ENCODE measurements around the gene RAPGEF5.

Gene RAPGEF5

DNA sequence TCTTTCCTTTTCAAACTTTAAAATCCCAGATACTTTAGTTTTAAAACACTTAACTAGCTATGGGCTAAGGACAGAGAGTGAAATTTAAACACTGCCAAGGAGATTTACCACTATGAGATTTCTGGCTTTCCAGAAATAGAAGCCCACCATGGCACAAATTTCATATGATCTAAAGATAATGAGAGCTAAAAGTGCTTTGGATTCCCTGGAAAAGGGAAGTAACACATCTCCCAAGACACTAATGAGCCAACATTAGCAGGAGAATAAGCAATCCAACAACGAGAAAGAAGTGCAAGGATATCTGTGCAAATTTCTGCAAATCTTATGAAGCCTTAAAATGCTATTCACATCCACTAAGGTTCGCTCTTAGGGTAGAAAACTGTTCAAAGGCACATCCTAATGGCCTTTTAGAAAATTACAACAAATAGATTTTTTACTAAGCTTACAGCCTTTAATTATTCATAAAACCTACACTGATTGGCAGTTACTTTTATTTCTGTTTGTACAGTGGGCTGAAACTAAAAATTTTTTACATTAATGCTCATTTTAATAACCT is 100.3 kb downstream of the RAPGEF5 start:
- DNase-seq (ENCODE audit: low read depth in 2 of 2): no peak

DNA sequence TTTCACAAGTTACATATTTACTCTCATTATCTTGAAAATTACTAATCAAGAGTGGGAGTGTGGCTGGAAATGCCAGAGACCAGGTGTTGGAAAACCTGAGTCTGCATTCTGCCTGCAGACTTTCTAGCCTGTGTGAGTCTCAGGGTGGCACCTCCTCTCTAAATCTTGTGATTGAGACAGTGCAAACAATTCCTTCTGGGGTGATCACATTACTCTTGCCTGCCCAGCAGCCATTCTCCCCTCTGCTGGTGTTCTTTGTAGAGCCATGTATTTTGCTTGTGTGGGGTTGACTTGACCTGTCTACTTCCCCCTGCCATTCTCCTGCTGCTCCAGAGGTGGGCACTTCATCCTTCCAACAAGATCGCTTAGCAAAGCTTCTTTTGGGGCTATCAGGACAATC is 101.1 kb downstream of the RAPGEF5 start:
- DNase-seq (ENCODE audit: low read depth in 2 of 2): no peak

DNA sequence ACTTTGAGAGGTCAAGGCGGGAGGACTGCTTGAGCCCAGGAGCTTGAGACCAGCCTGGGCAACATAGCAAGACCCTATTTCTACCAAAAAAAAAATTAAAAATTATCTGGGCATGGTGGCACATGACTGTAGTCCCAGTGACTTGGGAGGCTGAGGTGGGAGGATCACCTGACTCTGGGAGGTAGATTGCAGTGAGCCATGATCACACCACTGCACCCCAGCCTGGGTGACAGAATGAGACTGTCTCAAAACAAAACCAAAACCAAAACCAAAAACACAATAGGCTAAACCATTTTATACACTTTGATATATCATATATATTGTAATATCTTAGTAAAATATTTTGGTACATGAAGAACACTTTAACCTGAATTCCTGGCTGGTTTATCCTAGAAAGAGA is 101.6 kb downstream of the RAPGEF5 start:
- DNase-seq (ENCODE audit: low read depth in 2 of 2): no peak

DNA sequence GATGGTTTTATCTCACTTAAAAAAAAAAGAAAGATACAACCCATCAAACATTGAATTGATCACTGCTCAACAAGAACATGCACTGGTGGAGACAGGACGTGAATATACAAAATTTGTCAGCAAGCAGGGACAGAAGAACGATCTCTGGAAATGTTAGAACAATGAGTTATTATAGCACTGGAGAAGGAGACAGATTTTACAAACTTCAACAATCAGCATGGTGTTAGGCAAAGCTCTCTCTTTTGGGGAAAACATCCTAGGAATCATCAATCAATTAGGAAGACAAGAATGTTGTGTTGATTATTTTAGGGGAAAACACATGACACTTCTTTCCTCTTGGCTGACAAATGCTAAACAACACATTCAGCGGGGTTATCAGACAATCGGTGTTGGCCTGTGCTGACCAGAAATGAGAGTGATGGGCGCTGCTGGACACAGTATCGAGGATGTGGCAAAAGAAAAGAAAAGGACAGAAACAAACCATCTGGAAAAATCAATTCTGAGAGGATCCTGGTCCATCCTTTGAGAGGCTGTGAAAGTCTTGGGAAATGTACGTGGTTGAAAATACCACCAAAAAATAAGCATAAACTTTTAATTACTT is 103.9 kb downstream of the RAPGEF5 start:
- DNase-seq (ENCODE audit: low read depth in 2 of 2): no peak

DNA sequence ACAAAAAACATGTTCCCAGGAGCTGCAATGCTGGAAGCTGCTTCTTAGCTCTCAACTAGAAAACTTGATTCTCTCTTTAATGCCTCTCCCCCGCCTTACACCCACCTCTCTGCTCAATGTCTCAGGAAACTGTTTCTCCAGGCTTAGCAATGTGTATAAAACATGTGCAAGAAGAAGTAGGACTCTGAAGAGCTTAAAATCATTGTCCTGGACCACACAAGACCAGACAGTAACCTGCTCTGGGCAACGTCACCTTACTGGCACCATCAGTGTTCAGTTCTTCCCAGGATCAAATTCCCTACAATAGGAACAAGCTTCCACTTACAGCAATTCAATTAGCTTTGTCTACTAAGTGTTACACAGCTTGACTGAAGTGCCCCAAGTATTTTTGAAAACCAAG is 104.9 kb downstream of the RAPGEF5 start:
- DNase-seq (ENCODE audit: low read depth in 2 of 2): no peak

DNA sequence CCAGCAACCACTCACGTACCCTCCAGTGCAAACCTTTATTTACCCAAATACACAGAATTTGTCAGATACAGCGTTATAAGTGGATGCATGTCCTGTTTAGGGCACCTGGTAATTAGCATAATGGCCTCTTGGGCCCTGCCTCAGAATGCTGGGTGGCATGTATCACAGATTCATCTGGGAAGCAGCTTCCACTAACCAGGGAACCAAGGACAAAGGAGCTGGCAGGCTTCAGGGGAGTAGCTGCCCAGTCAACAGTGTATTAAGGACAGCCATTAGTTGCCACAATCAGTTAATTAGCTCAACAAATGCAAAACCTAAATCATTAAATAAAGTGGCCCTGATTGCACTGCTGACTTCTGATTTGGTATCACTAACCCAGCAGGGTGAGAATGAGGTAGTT is 105.7 kb downstream of the RAPGEF5 start:
- DNase-seq (ENCODE audit: low read depth in 2 of 2): no peak

DNA sequence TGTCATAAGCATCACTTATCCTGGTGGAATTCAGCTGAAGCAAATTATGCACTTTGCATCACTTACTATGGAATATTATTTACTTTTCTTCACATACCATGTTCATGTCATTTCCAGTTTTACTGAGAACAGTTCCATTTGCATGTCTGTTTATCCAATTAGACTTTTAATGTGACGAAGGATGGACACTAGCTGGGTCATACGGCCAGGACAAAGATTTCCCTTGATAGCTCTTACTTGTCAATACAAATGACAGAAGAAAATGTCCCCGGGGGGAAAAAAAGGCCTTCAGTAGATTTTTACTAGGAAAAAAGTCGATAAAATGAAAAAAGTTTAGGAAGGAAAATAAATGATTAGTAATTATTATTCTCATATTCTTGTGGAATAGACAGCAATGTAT is 106.6 kb downstream of the RAPGEF5 start:
- DNase-seq (ENCODE audit: low read depth in 2 of 2): no peak

DNA sequence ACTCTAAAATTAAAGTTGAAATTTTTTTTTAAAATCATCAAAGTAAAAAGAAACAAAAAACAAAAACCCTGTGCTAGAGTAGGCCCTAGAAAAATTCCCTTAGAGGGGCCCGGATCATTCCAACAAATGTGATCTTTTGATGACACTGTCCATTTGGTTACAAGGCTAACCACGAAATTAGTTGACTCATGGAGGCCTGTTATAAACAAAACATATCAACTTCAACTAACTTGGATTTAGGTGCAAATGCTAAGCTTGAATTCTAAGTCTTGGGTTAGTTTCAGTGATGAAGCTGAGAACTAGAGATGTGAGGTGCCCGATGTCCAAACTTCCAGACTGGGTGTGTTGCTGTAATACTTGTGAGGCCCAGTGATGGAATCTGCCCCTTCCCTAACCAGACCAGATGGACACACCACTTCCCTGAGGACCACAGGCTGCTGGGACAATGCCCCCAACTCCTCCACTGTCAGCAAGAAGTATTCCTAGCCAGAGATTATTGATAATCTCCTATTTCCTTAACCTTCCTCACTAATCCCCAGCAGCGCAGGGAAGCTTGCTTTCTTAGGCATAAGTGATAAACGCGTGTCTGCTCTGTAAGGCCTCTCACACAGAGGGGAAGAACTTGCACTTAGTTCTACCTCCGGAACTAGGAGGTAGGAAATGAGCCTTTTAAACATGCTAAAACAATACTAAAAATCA is 108.7 kb downstream of the RAPGEF5 start:
- no peak for DNase-seq (ENCODE audit: low read depth in 2 of 2)

DNA sequence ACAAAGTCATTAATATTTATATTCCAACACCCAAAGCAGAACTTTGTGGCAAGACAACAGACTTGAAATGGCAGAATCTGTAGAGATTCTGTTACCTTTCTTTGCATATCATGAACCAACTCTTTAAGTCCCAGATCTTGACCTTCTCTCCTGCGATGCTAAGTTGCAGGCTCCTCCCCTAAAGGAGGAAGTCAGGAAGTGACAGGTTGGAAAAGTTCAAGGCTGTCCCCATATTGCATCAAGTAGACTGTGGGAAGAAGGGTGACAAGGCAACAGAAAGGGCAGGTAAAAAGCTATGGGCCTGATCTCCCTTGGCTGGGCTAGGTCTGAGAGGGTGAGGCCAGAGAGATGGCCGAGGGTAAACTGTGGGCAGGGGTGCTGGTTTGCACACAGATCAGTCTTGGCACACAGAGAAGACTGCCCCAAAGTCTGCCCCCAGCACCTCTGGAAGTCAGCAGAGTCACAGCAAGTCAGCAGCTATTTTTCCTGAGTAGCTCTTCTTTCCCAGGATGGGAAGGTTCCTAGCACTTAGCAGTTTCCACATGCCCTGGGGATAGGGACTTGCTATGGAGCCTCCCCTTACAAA is 115.1 kb downstream of the RAPGEF5 start:
- no peak for DNase-seq (ENCODE audit: low read depth in 2 of 2)

DNA sequence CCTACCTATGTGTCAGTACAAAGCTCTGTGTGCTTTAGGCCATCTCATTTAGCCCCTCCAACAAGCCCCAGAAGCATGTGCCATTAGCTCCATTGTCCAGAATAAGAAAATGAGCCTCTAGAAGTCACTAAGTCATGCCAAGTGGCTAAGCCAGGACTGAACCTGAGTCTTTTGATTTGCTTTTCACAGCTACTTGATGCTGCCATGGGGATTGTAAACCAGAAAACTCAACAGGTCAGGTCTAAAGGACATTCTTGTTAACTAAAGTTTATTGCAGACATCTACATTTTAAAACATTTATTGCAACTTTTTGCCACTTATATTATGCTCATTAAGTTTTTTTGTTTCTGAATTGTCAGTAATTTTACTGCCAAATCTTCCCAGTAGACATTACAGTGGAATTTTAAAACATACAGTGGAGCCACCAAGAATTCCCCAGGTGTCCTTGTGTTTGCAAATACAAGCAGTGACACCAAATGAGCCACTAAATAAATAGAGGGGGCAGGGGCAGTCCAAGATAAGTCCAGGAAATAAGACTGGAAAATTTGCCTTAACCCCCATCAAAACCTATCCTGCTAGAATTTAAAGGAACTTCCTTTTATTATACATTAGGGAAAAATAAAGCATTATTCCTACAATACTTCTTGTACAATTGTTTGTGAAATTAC is 115.9 kb downstream of the RAPGEF5 start:
- no peak for DNase-seq (ENCODE audit: low read depth in 2 of 2)

DNA sequence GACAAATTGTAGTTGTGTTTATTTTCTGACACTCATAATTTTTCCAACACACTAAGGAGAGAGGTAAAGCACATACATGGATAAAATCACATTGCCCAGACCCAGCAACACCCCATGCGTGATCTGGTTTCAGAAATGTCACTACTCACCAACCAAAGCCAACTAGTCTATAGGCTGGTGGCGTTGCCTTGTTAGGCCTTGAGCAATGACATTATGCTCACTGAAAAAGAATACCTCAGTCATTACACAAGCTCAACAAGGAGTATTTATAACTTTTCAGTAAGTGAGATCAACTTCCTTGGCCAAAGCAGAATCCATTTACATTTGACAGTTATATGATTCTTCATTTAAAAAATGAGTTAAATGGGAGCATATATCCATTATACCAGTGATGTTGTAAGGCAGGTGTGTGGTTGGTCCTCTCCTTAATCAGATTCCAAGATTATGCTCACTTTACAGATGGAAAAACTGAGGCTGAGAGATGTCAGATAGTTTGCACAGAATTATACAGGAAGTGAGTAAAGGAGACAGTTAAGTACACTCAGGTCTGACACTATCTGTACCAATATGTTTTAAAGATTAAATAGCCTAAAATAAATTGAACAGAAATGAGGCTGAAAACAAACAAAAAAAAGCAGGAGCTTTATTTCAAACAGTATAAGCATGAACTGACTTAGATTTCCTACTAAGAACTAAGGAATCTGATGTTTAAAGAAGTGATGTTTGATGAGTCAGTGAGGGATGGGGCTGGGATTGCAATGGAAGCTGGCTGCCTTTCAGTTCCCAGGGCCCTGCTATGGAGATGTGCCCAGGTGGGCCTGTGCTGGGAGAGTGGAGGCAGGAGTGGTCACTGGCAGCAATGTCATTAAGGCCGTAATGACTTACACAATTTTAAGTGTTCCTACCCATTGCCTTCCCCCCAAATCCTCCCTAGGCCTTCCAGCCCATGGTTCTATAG is 118.3 kb downstream of the RAPGEF5 start:
- no peak for DNase-seq (ENCODE audit: low read depth in 2 of 2)

DNA sequence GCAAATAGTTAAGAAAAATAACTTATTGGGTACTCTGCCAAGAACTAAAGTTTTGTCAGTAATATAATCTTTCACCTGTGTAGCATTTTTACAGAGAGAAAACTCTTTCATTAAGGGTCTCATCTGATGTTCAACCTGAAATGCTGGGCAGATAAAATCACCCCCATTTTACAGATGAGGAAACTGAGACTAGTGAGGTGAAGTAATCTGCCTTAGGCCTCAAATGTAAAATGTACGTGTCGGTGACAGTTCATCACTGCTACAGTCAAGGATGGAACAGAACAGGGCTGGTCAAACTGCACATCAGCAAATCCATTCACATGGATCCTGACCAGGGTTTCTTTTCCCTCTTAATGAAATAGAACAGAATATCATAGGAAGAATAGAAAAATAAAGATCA is 121.8 kb downstream of the RAPGEF5 start:
- DNase-seq (ENCODE audit: low read depth in 2 of 2): no peak

DNA sequence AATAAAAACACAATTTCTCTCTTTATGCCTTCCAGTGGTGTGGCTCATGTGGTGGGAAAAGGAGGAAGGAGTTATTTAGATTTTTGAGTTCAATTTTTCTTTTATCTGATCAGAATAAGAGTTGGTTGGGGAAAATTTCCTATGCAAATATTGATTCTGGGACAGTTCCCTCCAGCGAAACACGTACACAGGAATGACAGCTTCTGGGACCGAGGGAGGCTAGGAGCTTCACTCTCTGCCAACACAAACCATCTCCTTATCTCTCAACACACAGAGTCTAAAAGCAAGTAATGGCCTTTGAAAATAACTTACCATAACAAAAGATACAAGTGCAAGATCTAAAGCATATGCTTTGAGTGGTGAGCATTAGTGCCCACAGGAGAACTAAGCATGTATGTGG is 122.7 kb downstream of the RAPGEF5 start:
- DNase-seq (ENCODE audit: low read depth in 2 of 2): no peak

DNA sequence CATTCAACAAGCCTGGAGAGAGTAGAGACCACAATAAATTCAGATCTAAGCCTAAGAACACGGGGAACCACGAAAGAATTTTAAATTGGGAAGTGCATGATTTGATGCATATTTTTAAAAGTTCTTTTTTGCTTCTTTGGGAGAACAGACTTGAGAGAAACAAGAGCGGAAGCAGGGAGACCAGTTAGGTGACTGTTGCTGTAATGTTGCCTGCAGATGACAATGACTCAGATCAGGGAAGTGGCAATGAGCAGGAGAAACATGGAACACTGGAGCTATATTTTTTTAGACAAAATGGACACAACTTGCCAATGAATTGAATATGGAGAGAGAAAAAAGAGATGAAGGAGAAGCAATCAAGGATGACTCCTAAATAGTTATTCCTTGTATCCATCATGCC is 125.1 kb downstream of the RAPGEF5 start:
- no peak for DNase-seq (ENCODE audit: low read depth in 2 of 2)

DNA sequence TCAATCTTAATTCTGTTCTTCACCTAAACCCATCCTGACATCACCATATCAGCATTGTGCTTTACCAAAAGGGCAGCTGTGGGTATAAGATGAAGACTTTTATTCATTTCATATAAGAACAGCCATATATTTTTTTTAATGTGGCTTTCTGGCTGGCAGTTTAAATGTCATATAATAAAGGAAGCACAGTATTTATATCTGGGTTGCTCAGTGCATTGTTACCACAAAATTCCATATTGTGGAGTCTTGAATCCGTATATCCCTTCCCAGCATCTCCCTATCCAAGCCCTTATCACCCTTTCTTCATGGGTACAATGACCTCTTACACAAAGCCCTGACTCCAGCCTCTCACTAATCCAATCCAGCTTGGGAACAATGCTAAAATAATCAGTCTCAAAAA is 125.8 kb downstream of the RAPGEF5 start:
- DNase-seq (ENCODE audit: low read depth in 2 of 2): no peak

DNA sequence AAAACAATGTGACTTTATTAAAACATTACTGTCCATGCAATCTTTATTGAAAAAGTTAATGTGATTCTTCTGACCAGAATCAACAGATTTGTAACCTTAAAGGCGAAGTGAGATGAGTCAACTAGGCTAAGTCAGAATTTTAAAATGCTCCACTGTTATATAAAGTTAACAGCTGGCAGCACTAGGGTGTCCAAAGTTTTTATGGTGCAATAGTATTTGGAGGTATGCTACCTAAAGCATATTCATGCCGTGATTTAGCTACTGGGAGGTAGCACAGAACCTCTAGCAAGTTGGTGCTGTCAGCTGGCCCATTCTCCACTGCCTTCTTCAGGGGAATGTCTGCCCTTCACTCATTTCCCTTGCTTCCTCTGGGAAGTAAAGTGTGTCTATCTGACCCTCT is 126.7 kb downstream of the RAPGEF5 start:
- no peak for DNase-seq (ENCODE audit: low read depth in 2 of 2)

DNA sequence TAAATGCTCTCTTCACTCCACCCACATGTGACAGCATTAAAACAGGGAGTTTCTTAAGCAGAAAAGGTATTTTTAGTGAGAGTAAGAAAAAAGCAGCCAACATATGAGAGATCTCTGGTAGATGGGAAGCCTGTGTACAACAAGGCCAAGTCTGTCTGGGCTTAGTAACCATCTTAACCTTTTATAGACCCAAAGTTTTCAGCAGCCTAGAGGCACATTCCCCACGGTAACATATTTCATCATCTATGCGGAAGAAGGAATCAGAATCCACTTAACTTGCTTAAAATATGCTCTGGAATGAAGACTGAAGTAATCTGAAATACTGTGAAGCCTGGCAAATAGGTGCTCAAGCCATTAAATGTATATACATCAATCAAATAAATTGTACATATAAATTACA is 127.8 kb downstream of the RAPGEF5 start:
- DNase-seq (ENCODE audit: low read depth in 2 of 2): no peak

DNA sequence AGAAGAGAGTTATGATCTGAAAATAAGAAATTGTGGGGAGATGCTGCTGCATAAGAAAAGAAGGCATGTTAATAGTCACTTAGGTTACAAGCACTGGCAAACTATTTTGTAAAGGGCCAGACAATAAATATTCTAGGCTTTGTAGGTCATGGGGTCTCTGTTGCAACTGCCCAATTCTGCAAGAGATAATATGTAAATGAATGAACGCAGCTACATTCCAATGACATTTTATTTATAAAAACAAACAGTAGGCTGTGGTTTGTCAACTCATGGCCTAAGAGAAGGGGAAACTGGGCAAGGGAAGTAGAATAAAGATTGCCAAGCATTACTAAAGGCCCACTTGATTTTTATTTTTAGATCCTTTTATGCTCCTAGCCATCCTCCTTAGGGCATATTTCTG is 133.1 kb downstream of the RAPGEF5 start:
- DNase-seq (ENCODE audit: low read depth in 2 of 2): no peak

DNA sequence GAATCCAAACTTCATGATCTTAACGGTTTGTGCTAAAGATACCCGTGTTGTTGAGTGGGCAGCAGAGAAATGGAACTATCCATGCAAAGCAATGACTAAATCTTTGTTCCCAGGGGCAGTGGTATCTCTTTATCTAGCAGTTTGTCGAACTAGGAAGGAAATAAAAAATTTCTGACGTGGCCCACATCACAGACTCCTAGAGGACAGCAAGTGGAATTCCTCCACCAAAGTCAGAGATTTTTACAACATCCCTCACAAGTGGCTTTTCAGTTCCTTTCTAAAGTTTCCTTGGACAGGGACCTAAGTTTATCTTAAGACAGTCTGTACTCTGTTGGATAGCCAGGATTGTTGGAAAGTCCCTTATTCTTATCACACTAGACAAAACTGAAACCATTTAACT is 136.0 kb downstream of the RAPGEF5 start:
- DNase-seq (ENCODE audit: low read depth in 2 of 2): no peak

DNA sequence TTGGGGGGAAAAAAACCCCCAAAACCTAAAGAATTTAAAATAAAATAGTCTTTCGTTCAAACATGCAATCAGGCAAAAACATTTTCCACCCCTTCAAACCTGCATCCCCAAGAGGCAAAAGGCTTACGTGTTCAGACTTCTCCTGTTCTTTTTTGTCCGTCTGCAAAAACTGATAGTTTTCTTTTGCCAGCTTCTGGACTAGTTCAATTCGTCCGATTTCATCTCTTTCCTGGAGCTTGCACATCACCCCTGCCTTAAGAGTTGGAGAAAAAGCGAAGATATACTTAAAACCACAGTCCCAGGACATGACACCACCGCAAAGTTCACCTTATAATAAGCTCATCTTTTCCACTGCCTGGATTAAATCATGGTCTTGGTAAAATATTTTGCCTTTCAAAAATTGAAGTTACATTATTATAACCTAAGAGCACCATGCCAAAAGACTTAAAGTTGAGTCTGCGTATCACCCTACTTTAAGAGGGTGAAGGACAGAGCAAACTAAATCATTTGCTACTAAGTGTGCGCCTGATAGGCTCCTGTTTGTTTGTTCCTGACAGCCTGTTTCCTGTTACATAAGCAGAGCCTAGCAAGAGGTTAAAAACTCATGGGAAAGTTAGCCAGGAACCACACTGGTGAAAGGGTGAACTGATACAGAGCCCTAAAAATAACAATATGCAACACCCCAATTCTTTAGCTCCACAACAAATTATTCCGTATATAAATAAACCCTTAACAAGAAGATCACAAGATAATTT is 137.0 kb downstream of the RAPGEF5 start:
- no peak for DNase-seq (ENCODE audit: low read depth in 2 of 2)

DNA sequence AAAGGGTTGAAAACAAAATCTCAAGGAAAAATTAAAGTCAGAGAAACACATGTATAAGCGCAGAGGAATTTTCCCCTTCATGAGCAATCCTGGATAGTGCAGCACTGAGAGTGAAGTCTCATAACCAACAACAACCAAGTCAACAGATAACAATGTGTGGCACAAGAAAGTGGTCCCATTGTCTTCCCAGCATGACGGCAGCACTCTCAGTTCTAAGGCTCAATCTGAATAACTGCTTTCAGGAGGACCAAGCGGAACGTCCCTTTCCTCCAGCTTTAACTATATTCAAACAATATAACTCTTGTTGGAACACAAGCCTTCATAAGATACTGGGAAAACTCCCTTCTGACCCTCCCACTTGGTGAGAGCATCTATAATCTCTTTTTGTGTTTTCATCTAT is 137.9 kb downstream of the RAPGEF5 start:
- no peak for DNase-seq (ENCODE audit: low read depth in 2 of 2)

All from stimulated activated CD4-positive, alpha-beta T cell treated with anti-CD3 and anti-CD28 coated beads, Interleukin-4, amount 100 ng/mL, for 48 hours (primary cell).